Femur (tissue), 1 donor: ENCODE data around the gene MSGN1.

Experiments used
- DNase-seq: peaks from one replicate; pipeline ENCODE4 v3.0.0-alpha.2; 2017

Gene MSGN1

DNA sequence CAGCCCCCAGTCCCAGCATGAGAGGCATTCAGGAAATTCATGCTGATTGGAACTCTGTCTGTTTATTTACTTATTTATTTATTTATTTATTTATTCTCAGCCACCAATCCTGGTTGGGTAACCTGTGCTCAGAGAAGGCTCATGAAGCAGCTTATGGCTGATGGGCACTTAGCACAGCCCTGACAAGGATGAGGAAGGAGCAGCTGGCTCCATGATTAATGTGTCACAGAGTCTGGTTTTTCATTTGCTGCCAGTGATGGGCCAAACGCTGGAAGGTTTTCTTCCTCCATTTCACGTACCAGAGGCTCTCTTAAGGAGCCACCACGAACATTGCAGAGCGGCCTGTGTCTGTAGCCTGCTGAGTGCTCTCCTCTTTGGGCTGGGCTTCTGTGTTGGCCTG is 33.9 kb downstream of the MSGN1 start:
- no peak for DNase-seq

DNA sequence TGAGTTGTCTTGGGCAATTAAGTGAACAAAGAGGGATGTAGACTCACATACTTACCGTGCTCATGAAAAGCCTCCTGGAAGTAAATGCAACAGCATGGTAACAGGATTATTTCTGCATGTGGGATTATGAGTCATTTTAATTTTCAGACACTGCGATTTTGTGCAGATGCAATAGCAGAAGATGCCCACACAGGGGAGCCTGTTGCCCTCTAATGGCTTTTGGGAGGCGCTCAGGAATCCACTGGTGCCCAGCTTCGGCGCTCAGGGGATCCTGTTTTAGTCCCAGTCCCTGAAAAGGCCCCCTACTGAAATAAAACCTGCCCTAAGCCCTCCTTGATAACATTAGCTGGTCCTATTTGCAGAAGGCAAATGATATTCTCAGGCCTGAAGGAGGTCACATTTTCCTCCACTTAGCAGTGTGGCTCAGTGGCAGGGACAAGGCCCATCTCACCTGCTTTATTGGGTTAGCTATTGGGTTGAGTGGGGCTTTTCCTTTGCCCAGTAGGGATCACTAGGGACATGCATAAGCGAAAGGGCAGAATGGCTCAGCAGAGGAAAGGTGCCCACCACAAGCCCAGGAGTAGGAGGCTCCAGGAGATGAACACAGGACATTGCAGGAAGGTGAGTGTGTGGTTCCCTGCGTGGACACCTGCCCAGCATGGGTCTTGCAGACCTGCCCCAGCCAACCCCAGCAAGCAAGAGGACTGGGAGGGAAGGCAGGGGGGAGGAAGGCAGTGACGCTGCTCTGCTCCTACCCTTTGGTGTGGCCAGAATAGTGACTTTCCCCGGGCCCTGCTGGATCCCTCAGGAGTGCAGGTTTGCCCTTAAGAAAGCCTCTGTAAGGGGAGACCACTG is 35.7 kb downstream of the MSGN1 start:
- peak; percentile 64 for DNase-seq

DNA sequence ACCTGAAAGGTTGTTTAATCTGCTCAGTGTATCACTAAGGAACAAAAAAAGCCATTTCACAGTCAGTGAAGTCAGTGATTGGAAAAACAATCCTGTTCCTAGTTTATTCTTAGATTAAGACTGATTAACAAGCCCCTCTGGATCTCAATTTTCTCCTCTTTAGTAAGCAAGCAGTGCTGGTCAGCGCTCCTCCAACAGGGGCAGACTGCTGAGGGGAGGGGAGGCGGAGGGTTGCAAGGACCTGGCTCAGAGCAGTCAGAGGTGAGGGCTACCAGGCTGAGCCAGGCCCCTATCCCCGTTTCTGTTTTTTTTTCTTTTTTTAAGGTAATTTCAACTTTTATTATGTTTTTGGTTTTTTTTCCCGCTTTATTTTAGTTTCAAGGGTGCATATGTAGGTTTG is 37.5 kb downstream of the MSGN1 start:
- no peak for DNase-seq

DNA sequence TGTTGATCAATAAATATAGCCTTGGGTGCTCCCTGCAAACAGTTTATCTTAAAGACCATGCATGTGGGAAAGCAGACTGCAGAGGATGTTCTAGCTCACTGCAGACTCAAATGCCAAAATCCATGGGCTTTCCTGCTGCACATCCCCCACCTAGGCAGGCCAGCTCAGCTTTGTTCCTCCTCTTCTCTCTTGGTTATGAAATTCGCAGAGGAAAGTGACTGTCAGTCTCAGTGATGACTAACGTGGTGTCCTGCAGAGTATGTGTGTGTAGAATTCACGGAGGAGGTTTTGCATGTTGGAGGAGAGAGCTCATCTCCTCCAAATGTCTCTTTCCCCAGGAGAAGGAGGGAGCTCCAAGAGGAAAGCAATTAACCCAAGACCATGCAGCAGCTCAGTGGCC is 40.8 kb downstream of the MSGN1 start:
- no peak for DNase-seq

DNA sequence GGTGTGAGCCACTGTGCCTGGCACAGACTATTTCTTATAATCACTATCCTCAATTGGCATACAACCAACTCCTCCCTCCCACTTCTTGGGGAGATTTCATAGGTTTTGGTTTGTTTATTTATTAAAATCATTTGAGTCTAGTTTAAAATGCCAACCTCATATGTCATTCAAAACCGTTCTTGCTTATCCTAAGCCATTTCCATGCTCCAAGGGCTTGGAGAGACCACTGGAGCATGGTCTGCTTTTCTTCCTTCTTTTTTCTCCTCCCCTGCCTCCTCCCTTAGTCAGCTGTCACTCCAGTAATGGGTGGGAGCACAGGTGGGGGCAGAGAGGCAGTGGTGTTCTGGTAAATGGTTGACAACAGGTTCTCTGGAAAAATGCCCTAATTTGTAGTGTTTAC is 41.8 kb downstream of the MSGN1 start:
- DNase-seq: no peak

DNA sequence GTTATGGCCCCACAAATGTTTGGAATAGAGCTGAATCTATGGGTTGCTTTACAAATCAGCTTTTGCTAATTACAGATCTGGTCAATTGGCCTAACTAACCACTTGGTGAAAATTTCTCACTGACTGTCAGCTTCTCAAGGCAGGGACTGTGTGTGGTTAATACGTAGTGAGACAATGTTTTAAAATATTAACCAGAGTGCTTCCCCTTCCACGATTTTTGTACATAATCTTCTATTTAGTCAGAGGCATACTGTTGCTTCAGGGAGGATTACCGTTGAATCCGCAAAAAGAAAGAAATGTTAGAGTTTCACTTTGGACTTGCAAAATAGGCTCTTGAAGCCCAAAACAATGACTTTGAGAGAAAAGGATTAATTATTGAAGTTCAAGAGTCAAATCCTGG is 47.3 kb downstream of the MSGN1 start:
- no peak for DNase-seq

DNA sequence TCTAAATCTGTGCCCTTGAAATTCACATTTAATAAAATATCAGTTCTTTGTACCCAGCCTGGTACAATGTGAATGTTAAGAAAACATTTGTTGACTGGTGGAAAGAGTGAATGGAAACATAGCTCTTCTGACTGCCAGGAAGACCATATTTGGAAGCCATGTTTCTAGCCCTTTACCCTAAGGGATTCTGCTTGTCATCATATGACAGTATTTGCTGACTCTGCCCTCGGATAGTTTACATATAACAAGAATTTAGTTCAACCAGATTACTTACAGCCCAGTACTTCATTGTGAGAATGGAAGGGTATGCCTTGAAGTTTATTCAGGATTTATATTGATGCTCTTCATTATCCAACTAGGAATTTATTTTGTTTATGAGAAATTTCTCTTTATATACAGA is 48.4 kb downstream of the MSGN1 start:
- no peak for DNase-seq

DNA sequence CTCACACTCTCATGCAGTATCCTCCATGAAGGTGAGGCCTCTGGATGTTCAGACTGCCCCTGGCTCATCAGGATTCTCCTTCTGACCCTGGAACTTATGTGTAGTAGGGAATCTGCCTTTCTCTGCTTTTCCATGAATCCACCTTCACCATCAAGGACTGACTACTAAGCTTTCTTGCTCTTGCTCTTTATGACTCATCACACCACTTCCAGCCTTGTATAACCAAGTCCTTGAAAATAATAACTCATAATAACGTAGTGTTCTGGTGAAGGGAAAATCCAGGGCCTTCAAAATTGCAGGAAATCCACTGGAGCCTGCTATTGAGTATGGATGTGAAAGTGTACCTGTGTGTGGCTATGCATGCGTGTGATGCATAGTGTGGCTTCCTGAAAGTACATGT is 50.9 kb downstream of the MSGN1 start:
- no peak for DNase-seq
